ENCODE results near the gene BMS1.
"Not testable (repeated sequence)": the region's sequence is repeated elsewhere in the genome, so short reads cannot be mapped to it uniquely, and the experiment has no call there.

The BMS1 gene

DNA sequence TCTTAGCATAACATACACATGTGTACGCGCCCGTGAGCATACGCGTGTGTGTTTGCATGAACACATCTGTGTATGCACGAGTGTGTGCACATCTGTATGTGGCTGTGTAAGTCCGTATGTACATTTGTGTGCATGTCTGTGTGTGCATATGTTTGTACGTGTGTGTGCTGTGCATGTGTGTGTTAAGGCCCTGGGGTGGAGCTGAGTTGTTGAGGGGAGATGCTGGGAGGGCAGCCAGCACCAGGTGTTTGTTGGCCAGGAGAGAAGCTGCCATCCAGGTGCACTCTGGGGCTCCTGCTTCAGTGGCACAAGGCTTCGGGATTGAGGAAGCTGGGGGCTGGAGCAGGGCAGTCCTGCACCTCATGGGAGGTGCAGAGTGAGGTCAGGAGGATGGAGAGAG, 85.0 kb downstream of the BMS1 start:
- no peak for DNase-seq

DNA sequence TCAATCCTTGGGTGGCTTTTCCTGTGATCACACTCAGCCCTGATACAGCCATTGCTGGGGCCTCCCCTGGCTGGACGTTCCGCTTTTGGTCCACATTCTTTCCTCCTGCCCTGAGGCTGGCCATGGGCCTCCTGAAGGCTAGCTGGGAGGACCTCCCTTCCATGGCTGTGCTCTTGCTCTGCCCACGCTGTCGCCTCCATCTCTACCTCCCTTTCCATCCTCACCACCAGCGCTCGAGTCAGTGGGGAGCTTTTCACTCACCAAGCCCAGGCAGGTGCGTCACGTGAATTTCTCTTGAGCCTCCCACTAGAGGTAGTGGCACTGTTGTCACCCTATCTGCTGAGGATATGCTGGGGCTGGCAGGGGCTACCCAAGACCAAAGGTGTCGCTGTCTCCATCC, 85.9 kb downstream of the BMS1 start:
- DNase-seq = no peak

GRCh38 chr10:42869977-42870350, 87.4 kb downstream of the BMS1 start:
- DNase-seq = no peak

DNA sequence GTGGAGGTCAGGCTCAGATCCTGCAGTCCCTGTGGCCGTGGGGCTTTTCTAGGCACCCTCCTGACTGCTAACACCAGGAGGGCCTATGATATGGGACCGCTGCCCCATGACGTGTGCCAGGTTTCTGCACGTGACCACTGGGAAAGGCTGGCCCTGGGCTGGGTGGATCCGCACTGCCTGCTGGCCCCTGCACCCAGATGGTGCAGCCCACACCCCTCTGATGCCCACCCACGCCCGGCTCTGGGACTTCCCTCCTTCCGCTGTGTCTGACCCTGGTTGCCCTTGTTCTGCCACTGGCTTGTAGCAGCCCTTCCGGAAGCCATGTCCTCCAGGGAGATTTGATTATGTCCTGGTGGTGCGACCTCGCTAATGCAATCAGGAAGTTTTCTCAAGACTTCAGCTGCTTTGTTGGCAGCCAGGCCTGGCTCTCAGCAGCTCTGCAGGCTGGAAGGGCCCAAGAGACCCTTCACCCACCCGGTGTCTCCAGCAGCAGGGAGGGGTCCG, 88.6 kb downstream of the BMS1 start:
- DNase-seq = not testable (repeated sequence)

- no peak for DNase-seq
These were observed 89.2 kb downstream of the BMS1 start for GRCh38 chr10:42871823-42872222.

GRCh38 chr10:42872865-42873435, 90.4 kb downstream of the BMS1 start:
- DNase-seq = no peak

- DNase-seq = no peak
These were observed 92.3 kb downstream of the BMS1 start for GRCh38 chr10:42874713-42875387.

GRCh38 chr10:42875388-42875755, 92.8 kb downstream of the BMS1 start:
- DNase-seq = no peak

GRCh38 chr10:42875798-42876341, 93.3 kb downstream of the BMS1 start:
- no peak for DNase-seq

- no peak for DNase-seq
These were observed 93.9 kb downstream of the BMS1 start for GRCh38 chr10:42876476-42876875.

DNA sequence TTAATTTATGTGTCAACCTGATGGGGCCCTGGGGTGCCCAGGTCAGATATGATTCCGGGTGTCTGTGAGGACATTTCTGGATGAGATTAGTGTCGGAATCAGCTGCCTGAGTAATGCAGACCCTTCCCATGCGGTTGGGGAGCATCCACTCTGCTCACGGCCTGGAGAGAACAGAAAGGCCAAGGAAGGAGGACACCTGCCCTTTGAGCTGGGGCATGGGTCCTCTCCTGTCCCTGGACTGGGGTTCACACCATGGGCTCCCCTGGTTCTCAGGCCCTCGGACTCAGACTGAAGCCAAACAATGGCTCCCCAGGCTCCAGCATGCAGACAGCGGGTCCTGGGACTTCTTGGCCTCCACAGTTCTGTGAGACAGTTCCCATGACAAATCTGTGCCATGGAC, 94.3 kb downstream of the BMS1 start:
- no peak for DNase-seq

- DNase-seq = no peak
These were observed 95.0 kb downstream of the BMS1 start for GRCh38 chr10:42877496-42878030.

GRCh38 chr10:42878134-42878820, 95.7 kb downstream of the BMS1 start:
- DNase-seq = no peak

DNA sequence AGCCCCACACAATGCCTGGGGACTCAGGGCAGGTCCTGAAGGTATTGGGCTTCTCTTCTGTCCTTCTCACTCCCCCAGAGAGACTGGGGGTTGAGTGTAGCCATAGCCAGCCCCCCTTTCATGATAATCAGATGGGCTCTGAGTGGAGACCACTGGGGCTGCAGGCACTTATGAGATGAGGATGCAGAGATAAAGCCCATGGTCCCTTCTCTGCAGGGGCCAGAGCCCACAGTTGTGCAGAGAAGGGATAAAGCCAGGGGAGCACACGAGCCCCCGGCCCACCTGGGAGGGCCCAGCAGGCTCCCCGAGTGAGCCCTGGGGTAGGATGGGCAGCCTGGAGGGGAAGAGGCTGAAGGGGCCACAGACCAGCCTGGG, 96.2 kb downstream of the BMS1 start:
- DNase-seq = no peak

DNA sequence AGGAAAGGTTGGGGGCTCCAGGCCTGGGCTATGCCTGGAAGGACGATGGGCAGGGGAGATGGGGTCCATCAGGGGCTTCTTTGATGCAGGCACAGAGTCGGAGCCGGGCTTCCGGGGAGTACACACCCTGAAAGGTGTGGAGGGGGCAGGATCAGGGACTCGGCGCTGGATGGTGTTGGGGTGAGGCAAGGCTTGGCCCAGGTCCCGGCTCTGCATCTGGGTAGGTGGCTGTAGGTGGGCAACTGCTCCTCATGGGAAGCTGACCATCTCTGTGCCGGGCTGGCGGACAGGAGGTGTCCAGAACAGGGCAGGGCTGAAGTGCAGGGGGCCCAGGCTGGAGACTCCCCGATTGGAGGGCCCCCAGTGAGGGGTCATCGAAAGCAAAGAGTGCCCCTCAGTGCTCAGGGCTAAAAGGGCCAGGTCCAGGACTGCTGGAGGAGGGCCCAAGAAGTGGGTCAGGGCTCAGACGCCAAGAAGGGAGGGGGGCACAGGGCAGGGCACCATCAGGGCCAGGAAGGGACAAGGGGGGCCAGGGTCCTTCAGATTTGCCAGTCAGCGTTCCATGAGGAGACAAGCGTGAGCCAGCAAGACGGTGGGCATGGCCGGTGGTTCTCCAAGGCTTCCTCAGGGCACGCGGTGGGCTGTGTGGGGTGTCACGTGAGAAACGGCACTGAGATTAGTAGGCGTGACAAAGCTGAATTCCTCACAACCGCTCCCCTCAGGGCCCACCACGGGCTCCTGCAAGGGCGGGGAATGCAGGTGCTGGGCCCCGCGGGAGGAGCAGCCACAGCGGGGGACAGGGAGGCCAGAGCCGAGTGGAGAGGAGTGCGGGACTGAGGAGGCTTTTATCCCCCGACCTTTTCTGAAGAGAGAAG, 97.0 kb downstream of the BMS1 start:
- no peak for DNase-seq

GRCh38 chr10:42880255-42880620, 97.6 kb downstream of the BMS1 start:
- no peak for DNase-seq

DNA sequence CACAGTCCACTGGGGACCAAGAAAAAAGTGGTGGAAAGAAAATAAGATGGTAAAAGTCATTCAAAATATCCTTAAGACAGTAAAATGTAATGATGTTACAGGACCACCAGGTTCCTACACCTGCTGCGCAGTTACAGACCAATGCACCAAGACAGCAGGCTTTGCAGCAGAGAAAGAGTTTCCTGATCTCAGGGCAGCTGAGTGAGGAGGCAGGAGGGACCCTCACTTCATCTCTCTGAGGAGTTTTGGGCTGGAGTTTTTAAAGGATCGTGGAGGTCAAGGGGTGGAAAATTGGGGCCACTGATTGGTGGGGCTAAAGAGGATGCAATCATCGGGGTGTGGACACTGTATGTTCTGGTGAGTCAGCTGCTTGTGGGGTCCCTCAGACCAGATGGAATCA, 100.0 kb downstream of the BMS1 start:
- no peak for DNase-seq

Measured in activated CD4-positive, alpha-beta T cell treated with anti-CD3 and anti-CD28 coated beads for 1 hour (primary cell).